C4-2B (cell line): Measurements from ENCODE around the gene RASGRF2.

Experiments used
- ZFX ChIP-seq: fragments of 450-650 bp; IDR thresholded peaks from 2 replicates; pipeline ENCODE4 v1.6.1; 2017
- TF ChIP-seq, protein P1 (sequence below): fragments of 450-650 bp; conservative IDR thresholded peaks from 2 replicates; pipeline ENCODE4 v1.5.1; 2017; ENCODE audit warnings: mild to moderate bottlenecking

DNA sequence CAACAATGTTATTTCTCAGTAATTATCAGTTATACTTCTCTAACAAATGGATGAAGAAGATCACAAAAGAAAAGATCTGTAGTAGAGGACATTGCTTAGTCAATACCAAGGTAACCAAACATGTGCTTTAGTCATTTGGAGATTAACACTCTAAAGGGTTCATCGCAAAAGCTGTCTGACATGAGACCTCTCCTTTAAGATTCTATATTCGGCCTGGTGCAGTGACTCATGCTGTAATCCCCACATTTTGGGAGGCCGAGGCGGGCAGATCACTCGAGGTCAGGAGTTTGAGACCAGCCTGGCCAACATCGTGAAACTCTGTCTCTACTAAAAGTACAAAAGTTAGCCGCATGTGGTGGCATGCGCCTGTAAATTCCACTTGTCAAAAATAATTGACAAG lies 254.7 kb downstream of the RASGRF2 start:
- TF ChIP-seq, protein P1, sequence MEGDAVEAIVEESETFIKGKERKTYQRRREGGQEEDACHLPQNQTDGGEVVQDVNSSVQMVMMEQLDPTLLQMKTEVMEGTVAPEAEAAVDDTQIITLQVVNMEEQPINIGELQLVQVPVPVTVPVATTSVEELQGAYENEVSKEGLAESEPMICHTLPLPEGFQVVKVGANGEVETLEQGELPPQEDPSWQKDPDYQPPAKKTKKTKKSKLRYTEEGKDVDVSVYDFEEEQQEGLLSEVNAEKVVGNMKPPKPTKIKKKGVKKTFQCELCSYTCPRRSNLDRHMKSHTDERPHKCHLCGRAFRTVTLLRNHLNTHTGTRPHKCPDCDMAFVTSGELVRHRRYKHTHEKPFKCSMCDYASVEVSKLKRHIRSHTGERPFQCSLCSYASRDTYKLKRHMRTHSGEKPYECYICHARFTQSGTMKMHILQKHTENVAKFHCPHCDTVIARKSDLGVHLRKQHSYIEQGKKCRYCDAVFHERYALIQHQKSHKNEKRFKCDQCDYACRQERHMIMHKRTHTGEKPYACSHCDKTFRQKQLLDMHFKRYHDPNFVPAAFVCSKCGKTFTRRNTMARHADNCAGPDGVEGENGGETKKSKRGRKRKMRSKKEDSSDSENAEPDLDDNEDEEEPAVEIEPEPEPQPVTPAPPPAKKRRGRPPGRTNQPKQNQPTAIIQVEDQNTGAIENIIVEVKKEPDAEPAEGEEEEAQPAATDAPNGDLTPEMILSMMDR: no peak
- no peak for TF ChIP-seq ZFX
